Thyroid gland (tissue), 4 donors: Measurements from ENCODE around the gene CD180. TPM values are rescaled to one million over a fixed set of nuclear protein-coding genes. Genes with fewer than 3 reads are reported as not detected.
A peak's percentile ranks its signal among the peaks of the same experiment; 100 is the strongest.

Experiments
- DNase-seq, 2 donors: peaks; one replicate each; pipeline ENCODE4 v3.0.0-alpha.2; 2019
- H3K27ac ChIP-seq, 3 donors: fragments of 200-600 bp; sonication (generic); 1 replicate in 2 of 3; 2 replicates in 1 of 3; pipeline ENCODE4 v1.5.1; 2016 to 2019; ENCODE audit warnings: mild to moderate bottlenecking in 1 of 3, moderate library complexity in 1 of 3
- H3K27me3 ChIP-seq: fragments of 200-600 bp; sonication (generic); one replicate; pipeline ENCODE4 v1.5.1; 2019
- H3K36me3 ChIP-seq, 2 donors: fragments of 200-600 bp; sonication (generic); one replicate each; pipeline ENCODE4 v1.5.1; 2016 to 2019
- H3K4me1 ChIP-seq, 2 donors: fragments of 200-600 bp; sonication (generic); one replicate each; pipeline ENCODE4 v1.5.1; 2017 to 2019
- H3K4me3 ChIP-seq, 3 donors: fragments of 200-600 bp; sonication (generic); replicated peaks in 1 of 3; 1 replicate in 2 of 3; 2 replicates in 1 of 3; pipeline ENCODE4 v1.5.1; 2016; ENCODE audit warnings: mild to moderate bottlenecking in 1 of 3
- H3K9me3 ChIP-seq: fragments of 200-600 bp; sonication (generic); one replicate; pipeline ENCODE4 v1.5.1; 2017
- CTCF ChIP-seq, 6 experiments: fragments of 200-600 bp in 3 of 6; fragments of 450-650 bp in 3 of 6; sonication (generic) in 3 of 6; IDR thresholded peaks; one replicate each; pipeline ENCODE4 v1.5.1; 2016 to 2019; ENCODE audit warnings: antibody characterized with exemption in 6 of 6, mild to moderate bottlenecking in 2 of 6, inconsistent platforms in 1 of 6, moderate library complexity in 1 of 6
- POLR2A ChIP-seq, 2 donors: fragments of 450-650 bp; IDR thresholded peaks; one replicate each; pipeline ENCODE4 v1.6.1; 2017; ENCODE audit warnings: antibody characterized with exemption in 2 of 2, mild to moderate bottlenecking in 2 of 2, moderate library complexity in 1 of 2
- WGBS, 2 donors: methylation state at CpG; one replicate each; pipeline ENCODE4 v1.1.5; 2017; 5-methylcytosine and 5-hydroxymethylcytosine counted together
- intact Hi-C: fragments of 100-400 bp; cut with DNase I; formaldehyde crosslinking; loops from one replicate; pipeline ENCODE4 v1.15.1; 2023
- total RNA-seq, 4 donors: library from RNA; depleted of rRNA; stranded (reverse); fragments of >200 nt; gene quantifications; one replicate each; pipeline ENCODE4 v1.2.3, GENCODE V29; 2016

CD180 gene
- total RNA-seq, 4 donors from 2014 or later, result 0.20 to 1.1 (median 0.61) TPM

GRCh38 chr5:67163231-67163756 is 33.3 kb downstream of the CD180 start:
- H3K27me3 ChIP-seq, result no peaks in the 10 kb centered on the region
- H3K4me1 ChIP-seq, result peaks cover 10 to 13% of the 10 kb centered on the region in 2 donors
- no peak for DNase-seq
- intact Hi-C loops, result loop anchor here (5.0 kb wide), 1 partner anchor 49 kb away; no protein-coding TSS in a partner anchor
- TF ChIP-seq POLR2A (IDR thresholded peaks at IDR 0.05), result no peak
- TF ChIP-seq CTCF (IDR thresholded peaks at IDR 0.05), result no peak
- H3K9me3 ChIP-seq, result no peaks in the 10 kb centered on the region
- peaks cover 13 to 14% of the 10 kb centered on the region in 2 donors for H3K36me3 ChIP-seq
- H3K27ac ChIP-seq, result no peak overlapping the region
- WGBS, 2 donors, result 97% methylated on average over 44 of the region's 44 CpGs
- no peak overlapping the region for H3K4me3 ChIP-seq

GRCh38 chr5:67161767-67162166 is 34.8 kb downstream of the CD180 start:
- H3K27ac ChIP-seq, result no peak overlapping the region
- TF ChIP-seq CTCF (IDR thresholded peaks at IDR 0.05), result no peak
- TF ChIP-seq POLR2A (IDR thresholded peaks at IDR 0.05), result no peak
- no peaks in the 10 kb centered on the region for H3K9me3 ChIP-seq
- no peak overlapping the region for H3K4me3 ChIP-seq
- intact Hi-C loops, result loop anchor here (5.0 kb wide), 1 partner anchor 51 kb away; no protein-coding TSS in a partner anchor
- 91 to 93% methylated on average over 5 of the region's 5 CpGs for WGBS, 2 donors
- H3K27me3 ChIP-seq, result no peaks in the 10 kb centered on the region
- DNase-seq, result no peak
- peaks cover 9 to 11% of the 10 kb centered on the region in 2 donors for H3K4me1 ChIP-seq
- peaks cover 13 to 14% of the 10 kb centered on the region in 2 donors for H3K36me3 ChIP-seq

GRCh38 chr5:67160985-67161384 is 35.6 kb downstream of the CD180 start:
- Histone ChIP-seq H3K4me1 (peaks cover 1 to 3% of the 10 kb centered on the region in 2 donors), H3K36me3 (peaks cover 13 to 14% of the 10 kb centered on the region in 2 donors), H3K27me3 (no peaks in the 10 kb centered on the region), H3K4me3 (no peak overlapping the region), H3K27ac (no peak overlapping the region), H3K9me3 (no peaks in the 10 kb centered on the region)
- 83% methylated on average over 3 of the region's 3 CpGs for WGBS, 2 donors
- no peak for DNase-seq
- intact Hi-C loops, result loop anchor here (5.0 kb wide), 1 partner anchor 51 kb away; no protein-coding TSS in a partner anchor
- no peak for TF ChIP-seq CTCF (IDR thresholded peaks at IDR 0.05)
- no peak for TF ChIP-seq POLR2A (IDR thresholded peaks at IDR 0.05)

GRCh38 chr5:67160272-67160671 is 36.3 kb downstream of the CD180 start:
- Histone ChIP-seq H3K27me3 (no peaks in the 10 kb centered on the region), H3K4me3 (no peak overlapping the region), H3K9me3 (no peaks in the 10 kb centered on the region), H3K27ac (no peak overlapping the region), H3K4me1 (peaks cover 4 to 5% of the 10 kb centered on the region in 2 donors), H3K36me3 (peaks cover 13 to 14% of the 10 kb centered on the region in 2 donors)
- 96 to 98% methylated on average over 3 of the region's 3 CpGs for WGBS, 2 donors
- TF ChIP-seq CTCF (IDR thresholded peaks at IDR 0.05), result no peak
- TF ChIP-seq POLR2A (IDR thresholded peaks at IDR 0.05), result no peak
- no peak for DNase-seq
- intact Hi-C loops, result loop anchor here (5.0 kb wide), 1 partner anchor 52 kb away; no protein-coding TSS in a partner anchor

GRCh38 chr5:67156976-67157583 is 39.5 kb downstream of the CD180 start:
- intact Hi-C loops, result no loop called here

More at GRCh38 chr5:67156976-67157583, 39.5 kb downstream of the CD180 start:
- 53 to 61% methylated on average over 5 of the region's 5 CpGs for WGBS, 2 donors
- Histone ChIP-seq H3K4me3 (no peak overlapping the region), H3K9me3 (no peaks in the 10 kb centered on the region), H3K27me3 (no peaks in the 10 kb centered on the region), H3K36me3 (peaks cover 0 to 3% of the 10 kb centered on the region in 2 donors), H3K27ac (peak overlapping the region in 1 of 3 donors; percentile 7), H3K4me1 (peaks cover 11 to 17% of the 10 kb centered on the region in 2 donors)
- peak; percentile 38 to 53 for DNase-seq
- peak; percentile 50 to 87 (median 70) for TF ChIP-seq CTCF (IDR thresholded peaks at IDR 0.05)
- no peak for TF ChIP-seq POLR2A (IDR thresholded peaks at IDR 0.05)
